SK-N-SH treated with all-trans-retinoic acid at 6 μM for 48 hours (cell line): ENCODE results near the gene THTPA.

ENCODE experiments used
- ATAC-seq: fragments of 200-7000 bp; cut with Tn5 transposase; 3 replicates; pipeline ENCODE4 v1.9.1; 2020; ENCODE audit warnings: mild to moderate bottlenecking, moderate library complexity
- ARNTL ChIP-seq: fragments of 450-650 bp; formaldehyde crosslinking; IDR thresholded peaks from 2 replicates; pipeline ENCODE4 v1.5.0; 2020; ENCODE audit warnings: low read depth, mild to moderate bottlenecking, moderate library complexity, borderline replicate concordance
- BACH2 ChIP-seq: fragments of 250-450 bp; sonication (Bioruptor Pico); IDR thresholded peaks from 2 replicates; pipeline ENCODE4 v1.9.0; 2021; ENCODE audit warnings: mild to moderate bottlenecking, borderline replicate concordance
- CSDC2 ChIP-seq: fragments of 250-450 bp; sonication (Bioruptor Pico); IDR thresholded peaks from 2 replicates; pipeline ENCODE4 v1.5.0; 2020; ENCODE audit warnings: mild to moderate bottlenecking, moderate library complexity
- GLIS3 ChIP-seq: fragments of 250-450 bp; sonication (Bioruptor Pico); IDR thresholded peaks from 2 replicates; pipeline ENCODE4 v1.5.0; 2020; ENCODE audit warnings: mild to moderate bottlenecking, moderate library complexity
- ISL1 ChIP-seq: fragments of 250-450 bp; sonication (Bioruptor Pico); IDR thresholded peaks from 2 replicates; pipeline ENCODE4 v2.1.2; 2022; ENCODE audit warnings: mild to moderate bottlenecking, moderate library complexity
- OSR1 ChIP-seq: fragments of 250-450 bp; sonication (Bioruptor Pico); IDR thresholded peaks from 2 replicates; pipeline ENCODE4 v1.8.0; 2022; ENCODE audit warnings: moderate library complexity, mild to moderate bottlenecking, inconsistent platforms
- PPARA ChIP-seq: fragments of 250-450 bp; sonication (Bioruptor Pico); IDR thresholded peaks from 2 replicates; pipeline ENCODE4 v1.5.0; 2020; ENCODE audit warnings: mild to moderate bottlenecking, borderline replicate concordance
- RARB ChIP-seq: fragments of 250-450 bp; sonication (Bioruptor Pico); IDR thresholded peaks from 2 replicates; pipeline ENCODE4 v1.8.0; 2021; ENCODE audit warnings: mild to moderate bottlenecking, moderate library complexity
- SNAI2 ChIP-seq: fragments of 250-450 bp; sonication (Bioruptor Pico); IDR thresholded peaks from 2 replicates; pipeline ENCODE4 v1.5.0; 2020; ENCODE audit warnings: mild to moderate bottlenecking, moderate library complexity
- TOX ChIP-seq: fragments of 250-450 bp; sonication (Bioruptor Pico); IDR thresholded peaks from 2 replicates; pipeline ENCODE4 v1.8.0; 2021; ENCODE audit warnings: mild to moderate bottlenecking, moderate library complexity, borderline replicate concordance
- ZC3H10 ChIP-seq: fragments of 250-450 bp; sonication (Bioruptor Pico); IDR thresholded peaks from 2 replicates; pipeline ENCODE4 v1.5.1; 2021; ENCODE audit warnings: mild to moderate bottlenecking, moderate library complexity
- ZFP3 ChIP-seq: fragments of 250-450 bp; sonication (Bioruptor Pico); IDR thresholded peaks from 2 replicates; pipeline ENCODE4 v1.5.0; 2020; ENCODE audit warnings: mild to moderate bottlenecking, moderate library complexity
- ZFP30 ChIP-seq: fragments of 450-650 bp; formaldehyde crosslinking; IDR thresholded peaks from 2 replicates; pipeline ENCODE4 v1.5.0; 2022; ENCODE audit warnings: mild to moderate bottlenecking, moderate library complexity
- ZNF565 ChIP-seq: fragments of 450-650 bp; formaldehyde crosslinking; conservative IDR thresholded peaks from 2 replicates; pipeline ENCODE4 v1.5.0; 2020; ENCODE audit warnings: low read depth, mild to moderate bottlenecking, moderate library complexity
- ZNF70 ChIP-seq: fragments of 450-650 bp; formaldehyde crosslinking; IDR thresholded peaks from 2 replicates; pipeline ENCODE4 v1.5.0; 2020; ENCODE audit warnings: mild to moderate bottlenecking, moderate library complexity
- ZNF8 ChIP-seq: fragments of 450-650 bp; formaldehyde crosslinking; IDR thresholded peaks from 2 replicates; pipeline ENCODE4 v1.5.0; 2020; ENCODE audit warnings: mild to moderate bottlenecking, moderate library complexity
- TF ChIP-seq, protein P1 (sequence below): fragments of 250-450 bp; sonication (Bioruptor Pico); IDR thresholded peaks from 2 replicates; pipeline ENCODE4 v1.5.1; 2021; ENCODE audit warnings: mild to moderate bottlenecking, moderate library complexity
- TF ChIP-seq, protein P2 (sequence below): fragments of 250-450 bp; sonication (Bioruptor Pico); IDR thresholded peaks from 2 replicates; pipeline ENCODE4 v1.5.0; 2020; ENCODE audit warnings: mild to moderate bottlenecking, moderate library complexity
- TF ChIP-seq, protein P3 (sequence below): fragments of 250-450 bp; sonication (Bioruptor Pico); IDR thresholded peaks from 2 replicates; pipeline ENCODE4 v1.8.0; 2021; ENCODE audit warnings: low read depth, mild to moderate bottlenecking, moderate library complexity, borderline replicate concordance
- TF ChIP-seq, protein P4 (sequence below): fragments of 250-450 bp; sonication (Bioruptor Pico); IDR thresholded peaks from 2 replicates; pipeline ENCODE4 v1.8.0; 2020; ENCODE audit warnings: mild to moderate bottlenecking, moderate library complexity, borderline replicate concordance

THTPA gene

DNA sequence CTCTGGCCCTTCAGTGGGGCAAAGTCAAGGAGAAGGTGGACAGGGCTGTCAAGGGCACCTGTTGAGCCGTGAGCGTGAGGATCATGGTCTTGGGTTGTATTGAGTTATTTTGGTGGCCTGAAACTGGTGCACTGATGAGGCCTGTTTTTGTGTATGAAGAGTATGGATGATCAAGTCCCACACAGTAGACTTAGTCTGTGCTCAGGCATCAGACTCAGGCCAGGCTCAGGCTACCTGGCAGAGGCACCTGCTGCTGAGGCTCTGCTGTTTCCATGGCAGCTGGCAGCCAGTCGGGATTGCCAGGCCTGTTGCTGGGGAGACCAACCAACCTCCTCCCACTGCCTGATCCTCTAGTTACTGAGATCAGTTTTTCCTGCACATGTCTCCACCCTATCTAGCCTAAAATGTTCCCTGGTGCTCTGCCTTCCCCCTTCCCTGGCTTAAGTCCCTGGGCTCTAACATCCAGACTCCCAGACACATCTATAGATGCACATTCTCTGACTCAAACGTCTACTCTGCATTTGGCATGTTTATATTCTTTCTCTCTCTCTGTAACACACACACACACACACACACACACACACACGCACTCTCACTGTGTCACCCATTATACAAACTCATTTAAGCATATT lies 17.4 kb downstream of the THTPA start:
- no peak for TF ChIP-seq ZNF565 (CRISPR knock-in tag)
- TF ChIP-seq RARB (CRISPR knock-in tag) = no peak
- TF ChIP-seq ZNF70 = no peak
- no peak for TF ChIP-seq SNAI2 (CRISPR knock-in tag)
- no peak for TF ChIP-seq ZC3H10
- no peak for TF ChIP-seq OSR1 (CRISPR knock-in tag)
- TF ChIP-seq ISL1 (CRISPR knock-in tag) = no peak
- TF ChIP-seq, protein P1, sequence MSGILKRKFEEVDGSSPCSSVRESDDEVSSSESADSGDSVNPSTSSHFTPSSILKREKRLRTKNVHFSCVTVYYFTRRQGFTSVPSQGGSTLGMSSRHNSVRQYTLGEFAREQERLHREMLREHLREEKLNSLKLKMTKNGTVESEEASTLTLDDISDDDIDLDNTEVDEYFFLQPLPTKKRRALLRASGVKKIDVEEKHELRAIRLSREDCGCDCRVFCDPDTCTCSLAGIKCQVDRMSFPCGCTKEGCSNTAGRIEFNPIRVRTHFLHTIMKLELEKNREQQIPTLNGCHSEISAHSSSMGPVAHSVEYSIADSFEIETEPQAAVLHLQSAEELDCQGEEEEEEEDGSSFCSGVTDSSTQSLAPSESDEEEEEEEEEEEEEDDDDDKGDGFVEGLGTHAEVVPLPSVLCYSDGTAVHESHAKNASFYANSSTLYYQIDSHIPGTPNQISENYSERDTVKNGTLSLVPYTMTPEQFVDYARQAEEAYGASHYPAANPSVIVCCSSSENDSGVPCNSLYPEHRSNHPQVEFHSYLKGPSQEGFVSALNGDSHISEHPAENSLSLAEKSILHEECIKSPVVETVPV (CRISPR knock-in tag) = no peak
- TF ChIP-seq TOX (CRISPR knock-in tag) = no peak
- TF ChIP-seq CSDC2 (CRISPR knock-in tag) = no peak
- no peak for TF ChIP-seq BACH2 (CRISPR knock-in tag)
- no peak for TF ChIP-seq GLIS3
- no peak for TF ChIP-seq ZFP30 (CRISPR knock-in tag)
- TF ChIP-seq, protein P2, sequence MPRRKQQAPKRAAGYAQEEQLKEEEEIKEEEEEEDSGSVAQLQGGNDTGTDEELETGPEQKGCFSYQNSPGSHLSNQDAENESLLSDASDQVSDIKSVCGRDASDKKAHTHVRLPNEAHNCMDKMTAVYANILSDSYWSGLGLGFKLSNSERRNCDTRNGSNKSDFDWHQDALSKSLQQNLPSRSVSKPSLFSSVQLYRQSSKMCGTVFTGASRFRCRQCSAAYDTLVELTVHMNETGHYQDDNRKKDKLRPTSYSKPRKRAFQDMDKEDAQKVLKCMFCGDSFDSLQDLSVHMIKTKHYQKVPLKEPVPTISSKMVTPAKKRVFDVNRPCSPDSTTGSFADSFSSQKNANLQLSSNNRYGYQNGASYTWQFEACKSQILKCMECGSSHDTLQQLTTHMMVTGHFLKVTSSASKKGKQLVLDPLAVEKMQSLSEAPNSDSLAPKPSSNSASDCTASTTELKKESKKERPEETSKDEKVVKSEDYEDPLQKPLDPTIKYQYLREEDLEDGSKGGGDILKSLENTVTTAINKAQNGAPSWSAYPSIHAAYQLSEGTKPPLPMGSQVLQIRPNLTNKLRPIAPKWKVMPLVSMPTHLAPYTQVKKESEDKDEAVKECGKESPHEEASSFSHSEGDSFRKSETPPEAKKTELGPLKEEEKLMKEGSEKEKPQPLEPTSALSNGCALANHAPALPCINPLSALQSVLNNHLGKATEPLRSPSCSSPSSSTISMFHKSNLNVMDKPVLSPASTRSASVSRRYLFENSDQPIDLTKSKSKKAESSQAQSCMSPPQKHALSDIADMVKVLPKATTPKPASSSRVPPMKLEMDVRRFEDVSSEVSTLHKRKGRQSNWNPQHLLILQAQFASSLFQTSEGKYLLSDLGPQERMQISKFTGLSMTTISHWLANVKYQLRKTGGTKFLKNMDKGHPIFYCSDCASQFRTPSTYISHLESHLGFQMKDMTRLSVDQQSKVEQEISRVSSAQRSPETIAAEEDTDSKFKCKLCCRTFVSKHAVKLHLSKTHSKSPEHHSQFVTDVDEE (CRISPR knock-in tag) = no peak
- TF ChIP-seq ZFP3 (CRISPR knock-in tag) = no peak
- TF ChIP-seq ARNTL = no peak
- TF ChIP-seq ZNF8 (CRISPR knock-in tag) = no peak
- TF ChIP-seq PPARA (CRISPR knock-in tag) = no peak
- no peak for ATAC-seq

DNA sequence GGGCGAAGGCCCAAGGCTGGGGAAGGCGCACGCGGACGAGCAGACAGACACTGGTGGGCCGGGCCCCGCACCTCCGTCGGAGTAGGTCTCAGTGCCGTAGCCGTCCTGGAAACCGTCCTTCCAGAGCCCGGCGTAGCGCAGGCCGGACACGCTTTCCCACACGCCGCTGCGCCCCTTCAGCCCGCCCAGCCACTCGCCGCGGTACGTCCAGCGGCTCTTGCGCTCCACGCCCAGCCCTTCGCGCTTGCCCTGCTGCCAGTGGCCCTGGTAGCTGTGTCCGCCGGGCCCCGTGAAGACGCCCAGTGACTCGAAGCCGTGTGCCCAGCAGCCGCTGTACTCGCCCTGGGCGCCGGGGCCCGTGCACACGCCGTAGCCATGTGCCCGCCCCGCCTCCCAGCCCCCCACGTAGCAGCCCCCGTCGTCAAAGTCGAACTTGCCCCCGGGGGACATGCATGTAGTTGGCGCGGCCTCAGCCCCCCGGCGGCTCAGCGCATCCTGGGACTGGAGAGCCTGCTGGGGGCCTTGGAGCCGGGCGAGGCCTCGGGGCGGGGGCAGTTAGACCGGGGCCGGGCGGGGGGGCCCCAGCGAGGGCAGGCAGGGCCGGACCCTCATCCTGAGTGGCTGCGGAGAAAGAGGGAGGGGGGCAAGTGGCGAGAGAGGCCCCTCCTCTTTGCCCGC lies 21.1 kb downstream of the THTPA start:
- no peak for TF ChIP-seq RARB (CRISPR knock-in tag)
- TF ChIP-seq, protein P3, sequence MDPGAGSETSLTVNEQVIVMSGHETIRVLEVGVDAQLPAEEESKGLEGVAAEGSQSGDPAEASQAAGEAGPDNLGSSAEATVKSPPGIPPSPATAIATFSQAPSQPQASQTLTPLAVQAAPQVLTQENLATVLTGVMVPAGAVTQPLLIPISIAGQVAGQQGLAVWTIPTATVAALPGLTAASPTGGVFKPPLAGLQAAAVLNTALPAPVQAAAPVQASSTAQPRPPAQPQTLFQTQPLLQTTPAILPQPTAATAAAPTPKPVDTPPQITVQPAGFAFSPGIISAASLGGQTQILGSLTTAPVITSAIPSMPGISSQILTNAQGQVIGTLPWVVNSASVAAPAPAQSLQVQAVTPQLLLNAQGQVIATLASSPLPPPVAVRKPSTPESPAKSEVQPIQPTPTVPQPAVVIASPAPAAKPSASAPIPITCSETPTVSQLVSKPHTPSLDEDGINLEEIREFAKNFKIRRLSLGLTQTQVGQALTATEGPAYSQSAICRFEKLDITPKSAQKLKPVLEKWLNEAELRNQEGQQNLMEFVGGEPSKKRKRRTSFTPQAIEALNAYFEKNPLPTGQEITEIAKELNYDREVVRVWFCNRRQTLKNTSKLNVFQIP (CRISPR knock-in tag) = no peak
- TF ChIP-seq ISL1 (CRISPR knock-in tag) = no peak
- TF ChIP-seq, protein P4, sequence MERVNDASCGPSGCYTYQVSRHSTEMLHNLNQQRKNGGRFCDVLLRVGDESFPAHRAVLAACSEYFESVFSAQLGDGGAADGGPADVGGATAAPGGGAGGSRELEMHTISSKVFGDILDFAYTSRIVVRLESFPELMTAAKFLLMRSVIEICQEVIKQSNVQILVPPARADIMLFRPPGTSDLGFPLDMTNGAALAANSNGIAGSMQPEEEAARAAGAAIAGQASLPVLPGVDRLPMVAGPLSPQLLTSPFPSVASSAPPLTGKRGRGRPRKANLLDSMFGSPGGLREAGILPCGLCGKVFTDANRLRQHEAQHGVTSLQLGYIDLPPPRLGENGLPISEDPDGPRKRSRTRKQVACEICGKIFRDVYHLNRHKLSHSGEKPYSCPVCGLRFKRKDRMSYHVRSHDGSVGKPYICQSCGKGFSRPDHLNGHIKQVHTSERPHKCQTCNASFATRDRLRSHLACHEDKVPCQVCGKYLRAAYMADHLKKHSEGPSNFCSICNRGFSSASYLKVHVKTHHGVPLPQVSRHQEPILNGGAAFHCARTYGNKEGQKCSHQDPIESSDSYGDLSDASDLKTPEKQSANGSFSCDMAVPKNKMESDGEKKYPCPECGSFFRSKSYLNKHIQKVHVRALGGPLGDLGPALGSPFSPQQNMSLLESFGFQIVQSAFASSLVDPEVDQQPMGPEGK = peak; percentile 78
- peak; percentile 53 for ATAC-seq

DNA sequence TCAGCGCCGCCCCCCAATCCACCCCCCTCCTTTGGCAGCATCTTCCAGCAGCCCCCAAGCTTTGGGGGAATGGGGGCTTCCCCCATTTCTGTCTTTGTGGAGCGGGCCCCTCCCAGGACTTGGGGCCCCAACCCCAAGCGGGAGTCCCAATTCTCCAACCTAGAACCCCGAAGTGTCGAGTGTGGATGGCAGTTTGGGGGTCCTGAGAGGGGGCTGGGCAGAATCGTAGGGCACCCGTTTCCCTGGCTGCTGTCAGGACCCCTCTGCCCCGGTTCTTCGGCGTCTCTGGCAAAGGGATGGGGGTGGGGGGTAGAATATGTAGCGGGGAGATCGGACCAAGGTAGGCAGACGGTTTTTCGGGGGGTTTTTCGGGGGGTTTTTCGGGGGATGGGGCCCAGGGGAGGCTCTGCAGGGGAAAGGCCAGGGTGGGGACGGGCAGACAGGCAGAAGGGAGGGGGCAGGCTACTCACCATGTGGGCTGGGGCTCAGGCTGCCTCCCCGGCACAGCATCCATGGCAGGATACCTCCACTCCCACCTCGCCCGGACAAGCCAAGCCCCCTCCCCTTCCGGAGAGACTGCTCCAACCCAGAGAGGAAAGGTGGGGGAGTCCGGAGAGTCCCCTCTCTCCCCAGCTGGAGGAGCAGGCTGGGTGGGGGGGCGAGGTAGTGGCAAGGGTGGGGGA lies 21.8 kb downstream of the THTPA start:
- TF ChIP-seq RARB (CRISPR knock-in tag) (no peak), ZFP30 (CRISPR knock-in tag) (no peak), ZNF565 (CRISPR knock-in tag) (no peak), CSDC2 (CRISPR knock-in tag) (no peak), ISL1 (CRISPR knock-in tag) (no peak), PPARA (CRISPR knock-in tag) (no peak), TOX (CRISPR knock-in tag) (no peak)
- TF ChIP-seq, protein P2 (CRISPR knock-in tag) = no peak
- peak; percentile 58 for ATAC-seq
